Measurements from ENCODE around the gene USP3.

Gene USP3

DNA sequence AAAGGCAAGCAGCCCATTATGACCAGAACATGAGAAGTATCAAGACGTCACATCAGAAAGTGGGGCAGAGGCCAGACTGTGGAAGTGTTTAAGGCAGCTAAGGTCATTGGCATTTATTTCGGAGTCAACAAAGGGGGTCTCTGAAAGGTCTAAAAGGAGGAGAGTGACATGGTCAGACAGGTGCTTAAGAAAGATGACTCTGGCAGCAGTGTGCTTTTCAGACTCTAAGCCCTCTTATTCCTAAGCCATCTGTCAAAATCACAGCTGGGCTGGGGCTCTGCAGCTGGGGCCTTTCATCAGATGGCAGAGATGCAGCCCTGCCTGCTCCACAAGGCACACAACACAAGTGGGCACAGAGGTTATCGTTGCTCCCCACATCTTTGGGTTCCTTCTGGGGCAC, 106.8 kb downstream of the USP3 start:
- TF ChIP-seq, protein P1, sequence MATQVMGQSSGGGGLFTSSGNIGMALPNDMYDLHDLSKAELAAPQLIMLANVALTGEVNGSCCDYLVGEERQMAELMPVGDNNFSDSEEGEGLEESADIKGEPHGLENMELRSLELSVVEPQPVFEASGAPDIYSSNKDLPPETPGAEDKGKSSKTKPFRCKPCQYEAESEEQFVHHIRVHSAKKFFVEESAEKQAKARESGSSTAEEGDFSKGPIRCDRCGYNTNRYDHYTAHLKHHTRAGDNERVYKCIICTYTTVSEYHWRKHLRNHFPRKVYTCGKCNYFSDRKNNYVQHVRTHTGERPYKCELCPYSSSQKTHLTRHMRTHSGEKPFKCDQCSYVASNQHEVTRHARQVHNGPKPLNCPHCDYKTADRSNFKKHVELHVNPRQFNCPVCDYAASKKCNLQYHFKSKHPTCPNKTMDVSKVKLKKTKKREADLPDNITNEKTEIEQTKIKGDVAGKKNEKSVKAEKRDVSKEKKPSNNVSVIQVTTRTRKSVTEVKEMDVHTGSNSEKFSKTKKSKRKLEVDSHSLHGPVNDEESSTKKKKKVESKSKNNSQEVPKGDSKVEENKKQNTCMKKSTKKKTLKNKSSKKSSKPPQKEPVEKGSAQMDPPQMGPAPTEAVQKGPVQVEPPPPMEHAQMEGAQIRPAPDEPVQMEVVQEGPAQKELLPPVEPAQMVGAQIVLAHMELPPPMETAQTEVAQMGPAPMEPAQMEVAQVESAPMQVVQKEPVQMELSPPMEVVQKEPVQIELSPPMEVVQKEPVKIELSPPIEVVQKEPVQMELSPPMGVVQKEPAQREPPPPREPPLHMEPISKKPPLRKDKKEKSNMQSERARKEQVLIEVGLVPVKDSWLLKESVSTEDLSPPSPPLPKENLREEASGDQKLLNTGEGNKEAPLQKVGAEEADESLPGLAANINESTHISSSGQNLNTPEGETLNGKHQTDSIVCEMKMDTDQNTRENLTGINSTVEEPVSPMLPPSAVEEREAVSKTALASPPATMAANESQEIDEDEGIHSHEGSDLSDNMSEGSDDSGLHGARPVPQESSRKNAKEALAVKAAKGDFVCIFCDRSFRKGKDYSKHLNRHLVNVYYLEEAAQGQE (IDR thresholded peaks at IDR 0.05; ENCODE audit: insufficient read depth in 1 of 2, low read depth in 2 of 2, low read length in 2 of 2), result no peak
- no peak for TF ChIP-seq POLR2AphosphoS5 (IDR thresholded peaks at IDR 0.05; ENCODE audit: low read depth, low read length)
- TF ChIP-seq FOXP2 (optimal IDR thresholded peaks at IDR 0.05; ENCODE audit: borderline replicate concordance, extremely low read depth, extremely low read length, insufficient read depth), result no peak
- no peak for TF ChIP-seq SIN3A (IDR thresholded peaks at IDR 0.05; ENCODE audit: borderline replicate concordance, insufficient read depth, low read length)
- TF ChIP-seq TAF1 (IDR thresholded peaks at IDR 0.05; ENCODE audit: borderline replicate concordance, insufficient read depth, low read length), result no peak

GRCh38 chr15:63612300-63612699, 107.9 kb downstream of the USP3 start:
- TF ChIP-seq, protein P1 (IDR thresholded peaks at IDR 0.05; ENCODE audit: insufficient read depth in 1 of 2, low read depth in 2 of 2, low read length in 2 of 2), result no peak
- TF ChIP-seq POLR2AphosphoS5 (IDR thresholded peaks at IDR 0.05; ENCODE audit: low read depth, low read length), result no peak
- no peak for TF ChIP-seq SIN3A (IDR thresholded peaks at IDR 0.05; ENCODE audit: borderline replicate concordance, insufficient read depth, low read length)
- no peak for TF ChIP-seq FOXP2 (optimal IDR thresholded peaks at IDR 0.05; ENCODE audit: borderline replicate concordance, extremely low read depth, extremely low read length, insufficient read depth)
- TF ChIP-seq TAF1 (IDR thresholded peaks at IDR 0.05; ENCODE audit: borderline replicate concordance, insufficient read depth, low read length), result no peak

GRCh38 chr15:63615935-63616334, 111.5 kb downstream of the USP3 start:
- TF ChIP-seq POLR2AphosphoS5 (IDR thresholded peaks at IDR 0.05; ENCODE audit: low read depth, low read length) (no peak), SIN3A (IDR thresholded peaks at IDR 0.05; ENCODE audit: borderline replicate concordance, insufficient read depth, low read length) (no peak), FOXP2 (optimal IDR thresholded peaks at IDR 0.05; ENCODE audit: borderline replicate concordance, extremely low read depth, extremely low read length, insufficient read depth) (no peak), TAF1 (IDR thresholded peaks at IDR 0.05; ENCODE audit: borderline replicate concordance, insufficient read depth, low read length) (no peak)
- TF ChIP-seq, protein P1 (IDR thresholded peaks at IDR 0.05; ENCODE audit: insufficient read depth in 1 of 2, low read depth in 2 of 2, low read length in 2 of 2), result no peak

- no peak for TF ChIP-seq FOXP2 (optimal IDR thresholded peaks at IDR 0.05; ENCODE audit: borderline replicate concordance, extremely low read depth, extremely low read length, insufficient read depth)
- no peak for TF ChIP-seq TAF1 (IDR thresholded peaks at IDR 0.05; ENCODE audit: borderline replicate concordance, insufficient read depth, low read length)
- no peak for TF ChIP-seq POLR2AphosphoS5 (IDR thresholded peaks at IDR 0.05; ENCODE audit: low read depth, low read length)
- no peak for TF ChIP-seq SIN3A (IDR thresholded peaks at IDR 0.05; ENCODE audit: borderline replicate concordance, insufficient read depth, low read length)
- TF ChIP-seq, protein P1 (IDR thresholded peaks at IDR 0.05; ENCODE audit: insufficient read depth in 1 of 2, low read depth in 2 of 2, low read length in 2 of 2), result no peak
Observed at GRCh38 chr15:63623232-63623969, 119.0 kb downstream of the USP3 start.

Measured in PFSK-1 (cell line).